ENCODE data around the gene DNAI7.

DNAI7 gene

GRCh38 chr12:25100194-25101091 lies 94.5 kb downstream of the DNAI7 start:
- DNase-seq: no peak

- no peak for DNase-seq
Observed at GRCh38 chr12:25099010-25099409, 96.0 kb downstream of the DNAI7 start.

- DNase-seq: no peak
Observed at GRCh38 chr12:25089738-25090137, 105.2 kb downstream of the DNAI7 start.

GRCh38 chr12:25087596-25087995 lies 107.4 kb downstream of the DNAI7 start:
- DNase-seq: no peak

- DNase-seq: no peak
Observed at GRCh38 chr12:25084816-25085215, 110.1 kb downstream of the DNAI7 start.

- DNase-seq: no peak
Observed at GRCh38 chr12:25083211-25083610, 111.7 kb downstream of the DNAI7 start.

- DNase-seq: no peak
Observed at GRCh38 chr12:25082628-25083027, 112.3 kb downstream of the DNAI7 start.

GRCh38 chr12:25079393-25079792 lies 115.6 kb downstream of the DNAI7 start:
- no peak for DNase-seq

- DNase-seq: no peak
Observed at GRCh38 chr12:25074954-25075353, 120.0 kb downstream of the DNAI7 start.

GRCh38 chr12:25074113-25074512 lies 120.8 kb downstream of the DNAI7 start:
- DNase-seq: no peak

- DNase-seq: no peak
Observed at GRCh38 chr12:25072906-25073650, 121.9 kb downstream of the DNAI7 start.

GRCh38 chr12:25071366-25071765 lies 123.6 kb downstream of the DNAI7 start:
- DNase-seq: no peak

GRCh38 chr12:25069224-25069623 lies 125.7 kb downstream of the DNAI7 start:
- no peak for DNase-seq

GRCh38 chr12:25065035-25065434 lies 129.9 kb downstream of the DNAI7 start:
- no peak for DNase-seq

- no peak for DNase-seq
Observed at GRCh38 chr12:25063873-25064628, 130.9 kb downstream of the DNAI7 start.

GRCh38 chr12:25058658-25059058 lies 136.3 kb downstream of the DNAI7 start:
- no peak for DNase-seq

Measured in SHP77 treated with DMSO at 0.1 percent for 48 hours (cell line).